HG02852 (cell line): ENCODE data around the gene FGD1.

Source experiments
- ATAC-seq: cut with Tn5 transposase; IDR thresholded peaks from one replicate; pipeline ENCODE4 v1.9.1; 2021; ENCODE audit warnings: mild to moderate bottlenecking, moderate library complexity; ENCODE audit not compliant: unreplicated experiment

FGD1 gene

GRCh38 chrX:54473993-54474859 is 21.8 kb downstream of the FGD1 start:
- no peak for ATAC-seq

- no peak for ATAC-seq
These were observed 25.8 kb downstream of the FGD1 start for GRCh38 chrX:54470054-54470760.

- ATAC-seq = no peak
These were observed 43.1 kb downstream of the FGD1 start for GRCh38 chrX:54452920-54453319.

- no peak for ATAC-seq
These were observed 46.1 kb downstream of the FGD1 start for GRCh38 chrX:54449929-54450328.

GRCh38 chrX:54447461-54447860 is 48.6 kb downstream of the FGD1 start:
- no peak for ATAC-seq

GRCh38 chrX:54446084-54446483 is 50.0 kb downstream of the FGD1 start:
- ATAC-seq = no peak

- ATAC-seq = no peak
These were observed 51.3 kb downstream of the FGD1 start for GRCh38 chrX:54444752-54445151.

GRCh38 chrX:54442790-54443189 is 53.2 kb downstream of the FGD1 start:
- no peak for ATAC-seq

GRCh38 chrX:54439960-54440871 is 55.8 kb downstream of the FGD1 start, which contains the start of gene TSR2:
TSR2 (plus strand) TSS chrX:54440404; CDS start chrX:54440422, 18 bp downstream.
- ATAC-seq = peak; percentile 99

- no peak for ATAC-seq
These were observed 60.9 kb downstream of the FGD1 start for GRCh38 chrX:54435121-54435520.

GRCh38 chrX:54430519-54430918 is 65.5 kb downstream of the FGD1 start:
- no peak for ATAC-seq

GRCh38 chrX:54427837-54428424 is 68.1 kb downstream of the FGD1 start:
- no peak for ATAC-seq

GRCh38 chrX:54423161-54423888 is 72.7 kb downstream of the FGD1 start:
- ATAC-seq = no peak

- ATAC-seq = no peak
These were observed 73.9 kb downstream of the FGD1 start for GRCh38 chrX:54422168-54422567.

- ATAC-seq = no peak
These were observed 76.3 kb downstream of the FGD1 start for GRCh38 chrX:54419559-54420302.

- no peak for ATAC-seq
These were observed 79.1 kb downstream of the FGD1 start for GRCh38 chrX:54416965-54417364.

- ATAC-seq = no peak
These were observed 80.3 kb downstream of the FGD1 start for GRCh38 chrX:54415534-54416350.

GRCh38 chrX:54413753-54414152 is 82.3 kb downstream of the FGD1 start:
- no peak for ATAC-seq
